Fibroblast of skin of left biceps (primary cell): ENCODE data around the gene CFAP92.

ENCODE experiments used
- DNase-seq, 2 experiments: peaks; one replicate each; pipeline ENCODE4 v3.0.0-alpha.2; 2013; ENCODE audit warnings: low read depth in 2 of 2

The CFAP92 gene

GRCh38 chr3:129005526-129006303 lies 11.8 kb upstream of the CFAP92 start:
- DNase-seq, result no peak

- DNase-seq, result no peak
Observed at GRCh38 chr3:129004639-129005295, 10.9 kb upstream of the CFAP92 start.

- no peak for DNase-seq
Observed at GRCh38 chr3:129003578-129004112, 9.8 kb upstream of the CFAP92 start.

GRCh38 chr3:129002573-129003569 lies 9.0 kb upstream of the CFAP92 start:
- DNase-seq, result no peak

GRCh38 chr3:129001806-129002572 lies 8.1 kb upstream of the CFAP92 start:
- DNase-seq, result no peak

GRCh38 chr3:129001101-129001805 lies 7.4 kb upstream of the CFAP92 start, which contains the start of gene EFCC1:
EFCC1 (plus strand) TSS chr3:129001304; CDS start chr3:129001629, 325 bp downstream.
- DNase-seq, result no peak

- no peak for DNase-seq
Observed at GRCh38 chr3:129000742-129001100, 6.8 kb upstream of the CFAP92 start.

- no peak for DNase-seq
Observed at GRCh38 chr3:128999102-128999501, 5.2 kb upstream of the CFAP92 start.

- DNase-seq, result no peak
Observed at GRCh38 chr3:128998561-128998960, 4.7 kb upstream of the CFAP92 start.

GRCh38 chr3:128997486-128998133 lies 3.7 kb upstream of the CFAP92 start:
- DNase-seq, result no peak

- no peak for DNase-seq
Observed at GRCh38 chr3:128996726-128997125, 2.9 kb upstream of the CFAP92 start.

- no peak for DNase-seq
Observed at GRCh38 chr3:128996200-128996599, 2.3 kb upstream of the CFAP92 start.

- no peak for DNase-seq
Observed at GRCh38 chr3:128995737-128996136, 1.9 kb upstream of the CFAP92 start.

GRCh38 chr3:128994581-128995546 lies 988 bp upstream of the CFAP92 start:
- DNase-seq, result no peak

- no peak for DNase-seq
Observed at GRCh38 chr3:128994173-128994512, 267 bp upstream of the CFAP92 start.

- DNase-seq, result no peak
Observed at GRCh38 chr3:128992926-128993460, 883 bp downstream of the CFAP92 start.

- DNase-seq, result no peak
Observed at GRCh38 chr3:128991355-128991895, 2.5 kb downstream of the CFAP92 start.

GRCh38 chr3:128988286-128988685 lies 5.6 kb downstream of the CFAP92 start:
- DNase-seq, result no peak
